Colon (tissue), 2 donors: ENCODE data around the gene UBL4B.

Experiments
- FAIRE-seq: peaks from 2 replicates; lab custom pipeline; 2012; peaks lifted over from hg19 to GRCh38; lab: Jason Lieb, UNC
- donor health status: control.
- donor health status: control.

The UBL4B gene

GRCh38 chr1:110085671-110086070 lies 26.6 kb upstream of the UBL4B start:
- FAIRE-seq = no peak

DNA sequence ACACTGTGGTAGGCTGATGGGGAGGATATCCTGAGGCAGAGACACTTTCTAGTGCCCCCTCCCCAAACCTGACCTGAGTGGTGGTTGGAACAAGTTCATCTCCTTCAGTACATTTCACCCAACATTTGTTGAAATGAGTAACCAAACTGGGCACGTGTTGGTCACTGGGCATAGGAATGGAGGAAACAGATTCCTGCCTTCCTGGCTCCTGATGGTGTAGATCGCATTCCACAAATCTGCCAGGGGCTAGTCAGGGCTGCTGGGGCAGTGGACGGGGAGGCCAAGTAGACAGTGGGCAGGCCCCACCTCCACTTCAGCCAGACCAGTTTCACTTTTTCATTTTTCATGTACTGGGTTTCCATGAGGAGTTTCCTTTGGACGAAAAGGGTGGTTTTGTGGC lies 25.3 kb upstream of the UBL4B start:
- no peak for FAIRE-seq

GRCh38 chr1:110087812-110088738 lies 24.2 kb upstream of the UBL4B start:
- FAIRE-seq = no peak

- no peak for FAIRE-seq
These were observed 23.4 kb upstream of the UBL4B start for GRCh38 chr1:110088739-110089316.

- FAIRE-seq = no peak
These were observed 22.5 kb upstream of the UBL4B start for GRCh38 chr1:110089561-110090275.

GRCh38 chr1:110091381-110091780 lies 20.9 kb upstream of the UBL4B start:
- no peak for FAIRE-seq

DNA sequence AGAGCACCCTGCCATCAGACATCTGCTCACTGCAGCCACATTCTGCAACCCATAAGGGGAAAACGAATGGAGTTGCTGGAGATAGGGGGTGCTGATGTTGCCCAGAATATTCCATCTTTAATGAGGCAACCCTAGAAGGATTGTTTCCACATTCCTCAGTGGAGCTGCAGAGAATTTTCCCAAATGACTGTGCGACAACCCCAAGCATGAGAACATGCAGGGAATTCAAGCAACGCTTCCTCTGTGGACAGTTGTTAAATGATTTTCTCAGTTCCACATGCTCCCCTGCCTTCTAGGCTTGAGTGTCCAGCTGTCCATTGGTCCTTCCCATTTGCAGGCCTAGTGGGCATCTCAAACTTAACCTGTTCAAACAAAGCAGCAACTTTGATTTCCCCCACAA lies 20.5 kb upstream of the UBL4B start:
- no peak for FAIRE-seq

DNA sequence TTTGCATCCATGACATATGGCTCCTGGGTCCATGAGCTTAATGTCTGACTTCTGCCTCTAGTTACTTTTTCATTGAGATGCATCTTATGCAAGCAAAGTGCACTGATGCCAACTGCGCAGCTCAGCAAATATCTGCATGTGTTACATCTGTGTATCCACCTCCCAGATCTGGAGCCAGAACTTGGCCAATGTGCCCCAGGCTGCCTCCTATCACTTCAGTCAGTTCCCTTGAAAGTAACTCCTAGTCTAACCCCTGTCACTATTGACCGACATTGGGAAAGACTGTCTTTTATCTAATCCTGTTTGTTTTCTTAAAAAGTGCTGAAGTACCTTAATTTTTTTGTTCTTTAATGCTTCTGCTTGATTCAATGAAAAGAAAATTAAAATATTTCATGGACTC lies 19.3 kb upstream of the UBL4B start:
- FAIRE-seq = no peak

GRCh38 chr1:110094931-110095654 lies 17.1 kb upstream of the UBL4B start:
- FAIRE-seq = no peak

GRCh38 chr1:110097507-110098221 lies 14.6 kb upstream of the UBL4B start:
- no peak for FAIRE-seq

DNA sequence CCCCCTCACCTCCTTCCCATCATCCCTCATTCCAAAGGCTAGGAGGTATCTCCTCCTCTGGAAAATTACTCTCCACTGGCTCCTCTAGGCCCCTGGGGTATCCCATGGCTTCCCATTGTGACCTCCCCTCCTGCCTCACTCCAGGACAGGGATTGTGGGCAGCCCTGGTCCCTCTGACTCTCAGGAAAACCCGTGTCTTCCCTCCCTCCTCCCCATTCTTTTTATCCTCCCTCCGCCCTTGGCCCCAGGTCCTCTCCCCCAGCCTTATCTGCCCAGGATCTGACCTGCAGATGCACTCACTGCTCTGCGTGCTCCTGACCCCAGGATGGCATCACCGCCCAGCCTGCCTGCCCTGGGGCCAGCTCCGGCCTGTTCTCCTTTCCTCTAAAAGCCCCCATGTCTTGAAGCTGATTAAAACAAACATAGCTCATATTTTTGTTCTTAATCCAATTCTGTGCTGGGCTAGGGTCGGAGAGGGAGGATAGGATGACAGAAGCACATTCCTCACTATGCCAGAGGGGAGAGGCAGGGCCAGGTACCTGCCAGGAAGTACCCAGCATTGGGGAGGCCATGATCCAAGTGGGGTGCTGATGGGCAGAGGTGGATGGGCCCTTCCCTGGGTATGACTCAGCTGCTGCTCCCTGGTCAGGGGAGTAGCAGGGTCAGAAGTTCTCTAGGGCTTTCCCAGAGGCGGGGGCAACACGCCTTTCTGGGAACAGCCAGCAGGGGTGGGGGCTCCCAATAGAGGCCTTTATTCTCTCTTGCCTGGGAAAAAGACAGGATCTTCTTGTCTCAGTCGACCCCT lies 13.8 kb upstream of the UBL4B start:
- no peak for FAIRE-seq

- no peak for FAIRE-seq
These were observed 11.9 kb upstream of the UBL4B start for GRCh38 chr1:110100335-110100734.

DNA sequence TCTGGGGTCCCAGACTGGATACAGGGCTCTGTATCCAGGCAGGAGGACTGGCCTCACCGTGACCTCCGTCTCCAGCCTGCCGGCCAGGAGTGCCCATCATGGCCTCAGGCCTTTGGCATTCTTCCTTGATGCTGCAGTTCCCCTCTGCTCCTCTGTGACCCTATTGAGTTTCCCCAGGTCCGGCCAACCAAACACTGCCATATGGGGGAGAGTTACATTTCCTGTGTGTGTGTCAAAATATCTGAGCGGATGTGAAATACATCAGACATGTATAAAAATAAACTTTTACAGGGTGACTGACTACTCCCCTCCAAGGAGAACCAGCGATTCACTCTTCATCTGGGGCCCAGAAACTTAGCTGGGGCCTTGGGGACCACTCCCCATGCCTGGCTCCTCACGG lies 10.2 kb upstream of the UBL4B start:
- no peak for FAIRE-seq

GRCh38 chr1:110106013-110106941 lies 6.0 kb upstream of the UBL4B start:
- FAIRE-seq = no peak

DNA sequence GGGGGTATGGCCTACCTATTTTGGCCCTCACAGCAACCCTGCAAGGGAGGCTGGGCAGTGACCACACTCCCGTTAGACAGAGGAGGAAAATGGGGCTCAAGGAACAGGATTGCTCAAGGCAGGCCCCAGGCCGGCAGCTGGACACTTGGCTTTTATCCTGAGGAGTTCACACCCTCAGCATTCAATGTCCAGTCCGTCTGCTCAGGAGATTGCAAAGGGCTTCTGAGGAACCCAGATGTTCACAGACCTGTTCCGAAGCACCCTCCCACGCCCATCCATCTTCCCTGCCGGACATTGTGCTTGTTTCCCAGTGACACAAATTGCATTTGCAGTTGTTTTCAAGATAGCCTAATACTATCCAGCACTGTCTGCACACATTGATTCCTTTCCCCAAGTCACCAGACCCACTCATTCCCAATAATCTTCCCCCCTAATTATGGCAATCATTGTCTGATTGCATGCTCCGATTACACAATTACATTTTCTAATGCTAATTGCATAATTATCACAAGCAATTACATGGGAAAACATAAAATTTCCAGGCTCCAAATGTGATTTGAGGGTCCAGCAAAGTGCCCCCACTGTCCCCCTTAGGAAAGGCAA lies 4.3 kb upstream of the UBL4B start:
- FAIRE-seq = no peak

DNA sequence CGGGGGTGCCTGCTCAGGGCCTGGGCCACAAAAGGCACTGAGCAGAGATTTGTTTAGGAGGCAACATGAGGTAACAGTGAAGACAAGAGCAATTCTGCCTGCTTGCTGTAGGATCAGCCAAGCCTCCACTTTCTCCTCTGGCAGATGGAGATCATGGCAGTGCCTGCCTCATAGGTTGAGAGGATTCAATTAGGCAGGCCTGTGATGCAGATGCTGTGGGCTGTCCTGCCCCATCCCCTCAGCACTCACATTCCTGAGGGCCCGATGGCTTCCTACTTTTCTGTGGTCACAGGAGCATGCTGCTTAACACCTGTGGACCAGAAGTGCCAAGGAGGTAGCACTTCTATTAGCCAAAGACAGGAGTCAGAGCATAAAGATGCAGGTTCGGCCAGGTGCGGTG lies 1.2 kb upstream of the UBL4B start:
- FAIRE-seq = no peak

DNA sequence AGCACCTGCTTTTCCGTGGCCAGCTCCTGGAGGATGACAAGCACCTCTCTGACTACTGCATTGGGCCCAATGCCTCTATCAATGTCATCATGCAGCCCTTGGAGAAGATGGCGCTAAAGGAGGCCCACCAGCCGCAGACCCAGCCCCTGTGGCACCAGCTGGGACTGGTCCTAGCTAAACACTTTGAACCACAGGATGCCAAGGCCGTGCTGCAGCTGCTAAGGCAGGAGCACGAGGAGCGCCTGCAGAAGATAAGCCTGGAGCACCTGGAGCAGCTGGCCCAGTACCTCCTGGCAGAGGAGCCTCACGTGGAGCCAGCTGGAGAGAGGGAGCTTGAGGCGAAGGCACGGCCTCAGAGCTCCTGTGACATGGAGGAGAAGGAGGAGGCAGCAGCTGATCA lies 413 bp downstream of the UBL4B start:
- no peak for FAIRE-seq

DNA sequence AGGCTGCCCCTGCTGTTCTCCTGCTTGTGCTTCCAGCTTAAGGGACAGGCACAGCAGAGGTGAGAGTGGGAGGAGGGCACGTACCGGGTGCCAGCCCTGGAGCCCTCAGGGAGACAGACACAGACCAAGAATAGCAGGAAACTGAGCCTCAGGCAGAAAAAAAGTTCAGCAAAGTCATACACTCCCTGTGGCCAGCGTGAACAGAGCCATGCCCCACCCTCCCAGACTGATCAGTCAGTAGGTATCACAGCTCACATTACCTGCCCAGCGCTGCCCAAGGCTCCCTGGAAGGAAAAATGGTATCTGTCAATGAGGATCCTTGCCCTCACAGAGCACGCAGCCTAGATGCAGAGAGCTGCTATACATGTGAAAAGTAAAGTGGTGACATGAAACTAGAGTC lies 1.3 kb downstream of the UBL4B start:
- no peak for FAIRE-seq

DNA sequence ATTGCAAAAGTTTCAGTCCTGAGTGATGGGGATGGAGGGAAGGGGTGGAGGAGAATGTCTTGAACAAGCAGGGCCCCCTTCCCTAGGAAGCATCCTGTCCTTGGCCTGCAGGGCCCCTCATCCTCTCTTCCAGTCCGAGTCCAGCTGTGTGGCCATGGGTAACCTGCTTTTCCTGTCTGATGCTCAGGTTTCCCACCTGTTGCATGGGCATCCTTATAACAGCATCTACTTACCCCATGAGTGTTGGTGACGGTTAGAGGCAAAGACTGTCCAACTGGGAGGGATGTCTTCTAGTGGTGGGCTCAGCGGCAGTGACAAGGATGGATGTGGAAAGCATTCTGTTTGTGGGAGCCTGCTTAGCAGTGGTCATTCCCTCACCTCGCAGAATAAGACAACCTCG lies 1.9 kb downstream of the UBL4B start:
- FAIRE-seq = no peak
